Spleen (tissue), 11 donors: Measurements from ENCODE around the gene ERCC6L2. TPM values are rescaled to one million over a fixed set of nuclear protein-coding genes. Genes with fewer than 3 reads are reported as not detected.

Source experiments
- DNase-seq: peaks from one replicate; pipeline ENCODE4 v3.0.0-alpha.2; 2020
- H3K27ac ChIP-seq, 8 donors: fragments of 200-600 bp; sonication (generic) in 7 of 8; 1 replicate in 4 of 8; 2 replicates in 4 of 8; pipeline versions ENCODE4 v1.5.0 to v1.8.0; 2016 to 2021; ENCODE audit warnings: inconsistent platforms in 4 of 8, mild to moderate bottlenecking in 4 of 8, moderate library complexity in 1 of 8
- H3K27me3 ChIP-seq, 7 donors: fragments of 200-600 bp; sonication (generic) in 6 of 7; replicated peaks in 1 of 7; 1 replicate in 4 of 7; 2 replicates in 3 of 7; pipeline versions ENCODE4 v1.5.0 to v1.8.0; 2016 to 2021; ENCODE audit warnings: inconsistent platforms in 3 of 7, mild to moderate bottlenecking in 1 of 7
- H3K36me3 ChIP-seq, 6 donors: fragments of 200-600 bp; sonication (generic) in 5 of 6; 1 replicate in 4 of 6; 2 replicates in 2 of 6; pipeline versions ENCODE4 v1.5.0 to v1.8.0; 2016 to 2021; ENCODE audit warnings: inconsistent platforms in 2 of 6
- H3K4me1 ChIP-seq, 6 donors: fragments of 200-600 bp; sonication (generic) in 5 of 6; 1 replicate in 3 of 6; 2 replicates in 3 of 6; pipeline versions ENCODE4 v1.5.0 to v1.8.0; 2016 to 2021; ENCODE audit warnings: inconsistent platforms in 3 of 6
- H3K4me3 ChIP-seq, 8 donors: fragments of 200-600 bp; sonication (generic) in 7 of 8; 1 replicate in 4 of 8; 2 replicates in 4 of 8; pipeline versions ENCODE4 v1.5.0 to v1.8.0; 2016 to 2021; ENCODE audit warnings: inconsistent platforms in 4 of 8, mild to moderate bottlenecking in 4 of 8, moderate library complexity in 2 of 8
- H3K9me3 ChIP-seq, 8 donors: fragments of 200-600 bp; sonication (generic) in 7 of 8; 1 replicate in 4 of 8; 2 replicates in 4 of 8; pipeline versions ENCODE4 v1.5.0 to v1.8.0; 2016 to 2021; ENCODE audit warnings: inconsistent platforms in 4 of 8
- CTCF ChIP-seq, 11 experiments: fragments of 200-600 bp in 7 of 11; fragments of 450-650 bp in 4 of 11; sonication (generic) in 4 of 11; IDR thresholded peaks in 8 of 11; conservative IDR thresholded peaks in 3 of 11; 1 replicate in 7 of 11; 2 replicates in 4 of 11; pipeline versions ENCODE4 v1.4.0 to v1.8.0; 2016 to 2021; ENCODE audit warnings: antibody characterized with exemption in 11 of 11, inconsistent platforms in 4 of 11, mild to moderate bottlenecking in 1 of 11
- POLR2A ChIP-seq, 3 donors: fragments of 450-650 bp; IDR thresholded peaks; one replicate each; pipeline ENCODE4 v1.5.1; 2017; ENCODE audit warnings: antibody characterized with exemption in 3 of 3, mild to moderate bottlenecking in 1 of 3
- POLR2AphosphoS5 ChIP-seq, 3 donors: sonication (generic); formaldehyde crosslinking; IDR thresholded peaks; one replicate each; pipeline ENCODE4 v1.5.1; 2017; ENCODE audit warnings: antibody characterized with exemption in 3 of 3
- WGBS, 5 donors: extraction: QIAGEN DNeasy Blood & Tissue Kit in 3 of 5; methylation state at CpG; one replicate each; pipeline versions ENCODE4 v1.1.5 to v1.1.7; 2013 to 2018; 5-methylcytosine and 5-hydroxymethylcytosine counted together
- intact Hi-C: fragments of 100-400 bp; cut with DNase I; formaldehyde crosslinking; loops from one replicate; pipeline ENCODE4 v1.15.0; 2023; ENCODE audit warnings: low total_unique reads
- polyA plus RNA-seq, 3 donors: library from polyadenylated mRNA; stranded (reverse); fragments of 200-250 nt; gene quantifications; one replicate each; pipeline ENCODE4 v1.2.1, GENCODE V29; 2013
- total RNA-seq, 7 donors: library from RNA; depleted of rRNA in 3 of 7; stranded (reverse); fragments of >200 nt in 3 of 7; fragmentation: NEBNext Ultra II Directional in 4 of 7; extraction: Animal tissue kit (Norgen Biotek cat#: 25700) in 4 of 7; gene quantifications; one replicate each; pipeline versions ENCODE4 v1.1.0 to v1.2.1, GENCODE V29; 2016 to 2021
- donor health status: healthy with polysubstance abuse.
- donor health status: DM: no; HTN: no; CAD: no; lungs with moderate emphysema.
- donor health status: DM: no; HTN: no; CAD: no.
- donor health status: Bipolar disorder and iron deficiency.
- donor health status: healthy.
- donor health status: DM: no; HTN: no; CAD: no.
- donor health status: DM: yes; HTN: yes; CAD: no.

The ERCC6L2 gene
- total and polyA plus RNA-seq, 10 donors, result 4.6 to 118 (median 70.9) TPM

- Histone ChIP-seq H3K9me3 (peaks cover 3 to 44% (median 13%) of the 10 kb centered on the region in 8 donors), H3K36me3 (peaks cover 0 to 44% (median 8%) of the 10 kb centered on the region in 6 donors), H3K4me1 (peaks cover 9 to 17% (median 14%) of the 10 kb centered on the region in 6 donors), H3K27ac (no peak overlapping the region), H3K27me3 (no peaks in the 10 kb centered on the region), H3K4me3 (no peak overlapping the region)
- 60 to 83% (median 64%) methylated on average over 1 of the region's 1 CpG for WGBS, 5 donors
- intact Hi-C loops, result no loop called here
- DNase-seq, result no peak
- no peak for TF ChIP-seq CTCF (IDR thresholded peaks at IDR 0.05 in 8 of 11, conservative IDR thresholded peaks at IDR 0.05 in 3 of 11)
- no peak for TF ChIP-seq POLR2AphosphoS5 (IDR thresholded peaks at IDR 0.05)
- TF ChIP-seq POLR2A (IDR thresholded peaks at IDR 0.05), result no peak
Observed at GRCh38 chr9:95870352-95870751, 5.1 kb upstream of the ERCC6L2 start.

GRCh38 chr9:95870906-95871305 is 4.6 kb upstream of the ERCC6L2 start:
- WGBS, 5 donors, result 23 to 39% (median 35%) methylated on average over 1 of the region's 1 CpG
- Histone ChIP-seq H3K27me3 (no peaks in the 10 kb centered on the region), H3K9me3 (peaks cover 3 to 44% (median 13%) of the 10 kb centered on the region in 8 donors), H3K4me3 (no peak overlapping the region), H3K27ac (no peak overlapping the region), H3K4me1 (peaks cover 9 to 17% (median 14%) of the 10 kb centered on the region in 6 donors), H3K36me3 (peaks cover 0 to 44% (median 8%) of the 10 kb centered on the region in 6 donors)
- TF ChIP-seq POLR2A (IDR thresholded peaks at IDR 0.05) (no peak), POLR2AphosphoS5 (IDR thresholded peaks at IDR 0.05) (no peak)
- intact Hi-C loops, result no loop called here
- no peak for DNase-seq

- TF ChIP-seq CTCF (IDR thresholded peaks at IDR 0.05 in 8 of 11, conservative IDR thresholded peaks at IDR 0.05 in 3 of 11) (no peak), POLR2AphosphoS5 (IDR thresholded peaks at IDR 0.05) (no peak), POLR2A (IDR thresholded peaks at IDR 0.05) (no peak)
- Histone ChIP-seq H3K4me3 (no peak overlapping the region), H3K36me3 (peaks cover 0 to 42% (median 8%) of the 10 kb centered on the region in 6 donors), H3K9me3 (peaks cover 0 to 20% (median 3%) of the 10 kb centered on the region in 8 donors), H3K27ac (peak overlapping the region in 1 of 8 donors; percentile 97), H3K4me1 (peaks cover 9 to 21% (median 16%) of the 10 kb centered on the region in 6 donors), H3K27me3 (no peaks in the 10 kb centered on the region)
- intact Hi-C loops, result no loop called here
- no peak for DNase-seq
- WGBS, 5 donors, result 26 to 31% (median 30%) methylated on average over 10 of the region's 10 CpGs
Observed at GRCh38 chr9:95874303-95874988, 1.0 kb upstream of the ERCC6L2 start.

GRCh38 chr9:95874989-95875304 is 544 bp upstream of the ERCC6L2 start:
- Histone ChIP-seq H3K4me3 (no peak overlapping the region), H3K4me1 (peaks cover 9 to 24% (median 20%) of the 10 kb centered on the region in 6 donors), H3K9me3 (peaks cover 0 to 17% (median 3%) of the 10 kb centered on the region in 8 donors), H3K27me3 (no peaks in the 10 kb centered on the region), H3K36me3 (peaks cover 0 to 37% (median 8%) of the 10 kb centered on the region in 6 donors), H3K27ac (peak overlapping the region in 1 of 8 donors; percentile 97)
- 0 to 1% (median 0%) methylated on average over 20 of the region's 20 CpGs for WGBS, 5 donors
- intact Hi-C loops, result no loop called here
- DNase-seq, result peak; percentile 91
- TF ChIP-seq CTCF (IDR thresholded peaks at IDR 0.05 in 8 of 11, conservative IDR thresholded peaks at IDR 0.05 in 3 of 11) (no peak), POLR2A (IDR thresholded peaks at IDR 0.05) (no peak), POLR2AphosphoS5 (IDR thresholded peaks at IDR 0.05) (no peak)
